ENCODE data around the gene PRR7. TPM values are rescaled to one million over a fixed set of nuclear protein-coding genes. Genes with fewer than 3 reads are reported as not detected.

PRR7 gene
- polyA plus RNA-seq, 1 donor = 0.44 TPM

DNA sequence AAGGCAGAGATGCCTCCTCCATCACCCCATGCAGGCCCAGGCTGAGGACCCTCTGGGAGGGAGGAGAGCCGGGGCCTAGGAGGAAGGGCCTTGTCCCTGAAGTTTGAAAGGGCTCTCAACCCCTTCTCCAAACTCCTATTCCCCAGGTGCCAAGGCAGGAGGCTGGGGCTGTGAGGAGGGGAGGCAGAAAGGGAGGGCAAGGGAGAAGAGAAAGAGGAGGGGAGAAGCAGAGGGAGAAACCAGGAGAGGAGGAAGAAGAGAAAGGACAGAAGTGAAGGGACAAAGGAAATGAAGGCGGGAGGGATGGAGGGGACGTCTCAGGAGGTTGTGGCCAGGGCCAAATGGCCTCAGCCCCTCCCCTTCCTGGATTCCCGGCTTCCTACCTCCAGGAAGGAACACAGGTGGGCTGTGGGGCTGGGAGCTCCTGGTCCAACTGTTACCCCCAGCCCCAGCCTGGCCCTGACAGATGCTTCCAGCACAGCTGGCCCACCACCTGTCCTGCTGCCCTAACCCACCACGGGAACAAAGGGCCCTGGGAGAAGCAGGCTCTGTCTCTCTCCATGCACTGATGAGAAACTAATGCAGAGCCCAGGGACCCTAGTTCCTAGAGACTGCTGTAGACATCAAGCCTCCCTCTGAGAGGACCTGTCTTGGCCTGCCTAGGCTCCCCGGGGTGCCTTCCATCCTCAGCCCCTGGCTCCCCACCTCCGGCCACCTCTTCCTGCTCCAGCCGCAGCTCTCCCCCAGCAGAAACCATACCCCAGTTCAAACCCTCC lies 23.3 kb downstream of the PRR7 start:
- DNase-seq (ENCODE audit: low read depth) = no peak

GRCh38 chr5:177470759-177471536 lies 24.3 kb downstream of the PRR7 start:
- DNase-seq (ENCODE audit: low read depth) = no peak

DNA sequence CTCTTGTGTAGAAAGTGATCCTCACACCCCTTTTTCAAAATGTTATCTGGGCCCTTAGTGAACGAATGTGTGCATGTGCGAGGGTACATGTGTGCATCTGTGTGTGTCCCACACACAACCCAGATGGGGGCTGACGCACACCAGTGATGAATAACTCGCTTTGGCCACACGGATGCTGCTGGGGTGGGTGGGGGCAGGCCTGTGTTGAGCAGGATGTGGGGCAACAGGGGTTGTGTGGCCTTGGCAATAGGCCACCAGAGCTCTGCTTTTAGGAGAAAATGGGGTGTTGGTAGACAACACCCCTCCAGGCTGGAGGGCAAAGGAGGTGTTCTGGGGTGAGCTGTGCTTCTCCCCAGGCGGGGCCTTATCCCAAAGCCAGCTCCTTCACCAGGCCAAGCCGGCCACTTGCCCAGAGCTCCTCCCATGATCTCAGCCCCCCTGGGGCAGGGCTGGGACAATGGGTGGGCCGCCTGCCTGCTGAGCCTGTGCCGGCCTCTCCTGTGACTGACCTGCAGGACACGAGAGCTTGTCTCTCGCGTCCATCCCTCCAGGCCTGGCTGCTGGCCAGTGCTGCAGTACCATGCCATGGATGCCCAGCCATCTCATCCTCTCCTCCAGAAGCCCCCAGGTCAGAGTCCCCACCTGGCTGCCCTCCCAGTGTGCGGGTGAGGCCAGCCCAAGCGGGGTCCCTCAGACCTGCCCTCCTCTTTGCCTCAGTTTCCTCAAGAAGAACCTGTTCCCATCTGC lies 25.2 kb downstream of the PRR7 start:
- DNase-seq (ENCODE audit: low read depth) = no peak

- no peak for DNase-seq (ENCODE audit: low read depth)
Measured at GRCh38 chr5:177472460-177473442, 26.1 kb downstream of the PRR7 start.

DNA sequence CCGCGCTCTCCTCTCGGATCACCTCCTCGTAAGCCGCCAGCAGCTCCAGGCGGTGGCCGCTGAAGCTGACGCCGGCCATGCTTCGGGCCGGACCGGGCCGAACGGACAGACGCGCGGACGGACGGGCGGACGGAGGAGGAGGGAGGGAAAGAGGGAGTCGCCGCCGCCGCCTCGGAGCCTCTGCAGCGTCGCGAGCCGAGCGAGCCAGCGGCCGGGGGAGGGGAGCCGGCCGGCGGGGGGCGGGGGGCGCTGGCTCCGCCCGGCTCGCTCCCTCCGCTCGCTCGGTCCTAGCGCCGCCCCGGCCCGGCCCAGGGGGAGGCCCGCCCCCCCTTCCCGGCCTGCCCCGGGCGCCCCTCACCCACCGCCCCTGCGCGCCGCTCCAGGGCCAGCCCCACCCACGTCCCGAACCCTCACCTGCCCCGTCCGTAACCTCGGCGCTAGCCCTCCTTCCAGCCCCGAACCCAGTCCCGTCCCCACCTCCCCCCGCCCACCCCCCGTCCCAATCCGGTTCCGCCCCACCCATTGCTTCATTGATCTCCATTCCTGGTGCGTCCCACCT lies 26.9 kb downstream of the PRR7 start, which contains the start of gene DBN1:
TSS of gene DBN1 (minus strand) at position 192 of the 559 bp plus-strand sequence. CDS start at position 79, 113 bp downstream.
- DNase-seq (ENCODE audit: low read depth) = no peak

DNA sequence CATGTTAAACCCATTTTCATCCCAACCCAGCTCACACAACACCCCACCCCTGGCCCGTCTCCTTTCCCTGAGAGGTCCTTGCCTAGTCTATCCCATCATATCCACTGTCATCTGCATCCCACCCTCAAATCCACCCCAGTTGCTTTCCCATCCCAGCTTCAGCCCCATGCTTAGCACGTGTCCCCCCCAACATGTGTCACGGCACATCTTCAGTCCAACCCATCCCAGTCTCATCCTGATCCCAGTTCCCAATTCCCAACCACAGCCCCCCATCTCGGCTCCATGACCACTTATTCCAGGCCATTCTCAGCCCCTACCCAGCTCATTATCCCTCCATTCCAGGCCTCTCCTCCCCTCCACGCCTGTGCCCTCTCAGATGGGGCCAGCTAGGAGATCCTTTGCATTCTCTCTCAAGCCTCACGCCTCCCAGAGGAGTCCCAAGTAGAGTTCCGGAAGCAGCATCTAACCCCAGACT lies 27.4 kb downstream of the PRR7 start:
- no peak for DNase-seq (ENCODE audit: low read depth)

GRCh38 chr5:177474846-177475562 lies 28.4 kb downstream of the PRR7 start:
- no peak for DNase-seq (ENCODE audit: low read depth)

GRCh38 chr5:177475563-177476427 lies 29.2 kb downstream of the PRR7 start:
- no peak for DNase-seq (ENCODE audit: low read depth)

DNA sequence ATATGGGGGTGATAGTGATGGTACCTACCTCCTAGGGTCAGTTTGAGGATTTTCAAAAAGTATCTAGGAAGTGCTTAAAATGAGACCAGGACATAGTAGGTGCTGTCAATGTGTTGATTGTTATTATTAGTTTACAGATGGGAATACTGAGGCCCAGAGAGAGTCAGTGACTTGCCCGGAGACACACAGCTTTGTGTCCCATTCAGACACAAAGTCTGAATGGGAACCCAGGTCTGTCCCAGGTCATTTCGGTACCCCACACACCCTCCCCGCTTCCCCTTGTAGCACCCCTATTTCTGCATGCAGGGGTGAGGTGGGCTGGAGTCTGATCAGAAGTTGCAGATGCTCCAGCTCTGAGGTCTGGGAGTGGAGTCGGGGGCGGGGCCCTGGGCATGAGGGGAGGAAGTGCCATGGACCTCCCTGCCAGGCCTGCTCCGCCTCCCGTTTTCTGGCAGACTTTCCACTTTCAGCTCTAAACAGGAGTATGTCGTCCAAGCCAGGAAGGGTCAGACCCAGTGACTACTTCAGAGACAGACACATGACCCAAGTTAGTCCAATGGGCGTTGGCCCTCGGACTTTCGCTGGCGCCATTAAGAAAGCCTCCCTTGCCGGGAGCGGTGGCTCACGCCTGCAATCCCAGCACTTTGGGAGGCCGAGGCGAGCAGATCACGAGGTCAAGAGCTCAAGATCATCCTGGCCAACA lies 30.1 kb downstream of the PRR7 start:
- DNase-seq (ENCODE audit: low read depth) = no peak

DNA sequence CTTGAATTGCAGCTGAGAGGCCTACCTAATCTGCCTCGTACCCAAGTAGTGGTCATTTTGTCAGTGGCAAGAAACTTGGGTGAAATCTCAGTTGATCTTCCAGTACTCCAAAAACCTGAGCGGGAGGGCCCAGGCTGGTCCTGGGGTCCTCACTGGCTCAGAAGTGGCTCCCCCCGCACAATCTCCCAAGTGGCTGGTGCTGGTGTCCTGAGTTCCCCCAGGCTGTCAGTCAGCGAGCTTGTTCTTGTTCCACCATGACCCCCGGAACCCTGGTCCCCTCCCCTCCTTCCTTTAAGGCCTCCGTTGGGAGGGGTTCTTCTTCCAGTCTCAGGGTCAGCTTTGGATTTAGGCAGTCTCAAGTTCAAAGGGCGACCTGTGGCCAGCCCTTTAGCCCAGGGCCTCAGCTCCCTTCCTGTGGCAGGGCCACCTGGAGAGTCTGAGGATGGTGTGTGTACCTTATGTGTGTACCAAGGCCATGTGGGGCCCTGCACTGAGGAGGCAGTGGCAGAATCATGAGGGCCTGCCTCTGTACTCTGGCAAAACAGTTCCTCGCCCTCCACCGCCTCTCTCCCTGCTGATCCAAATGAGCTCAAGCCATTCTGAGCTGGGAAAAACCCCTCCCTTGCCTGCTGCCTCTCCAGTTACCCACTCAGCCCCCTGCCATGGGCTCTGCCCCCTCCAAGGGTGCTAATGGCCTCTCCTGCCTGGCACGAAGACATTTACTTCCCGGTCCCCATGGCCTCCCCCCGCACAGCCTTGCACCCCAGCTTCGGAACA lies 31.3 kb downstream of the PRR7 start:
- no peak for DNase-seq (ENCODE audit: low read depth)

DNA sequence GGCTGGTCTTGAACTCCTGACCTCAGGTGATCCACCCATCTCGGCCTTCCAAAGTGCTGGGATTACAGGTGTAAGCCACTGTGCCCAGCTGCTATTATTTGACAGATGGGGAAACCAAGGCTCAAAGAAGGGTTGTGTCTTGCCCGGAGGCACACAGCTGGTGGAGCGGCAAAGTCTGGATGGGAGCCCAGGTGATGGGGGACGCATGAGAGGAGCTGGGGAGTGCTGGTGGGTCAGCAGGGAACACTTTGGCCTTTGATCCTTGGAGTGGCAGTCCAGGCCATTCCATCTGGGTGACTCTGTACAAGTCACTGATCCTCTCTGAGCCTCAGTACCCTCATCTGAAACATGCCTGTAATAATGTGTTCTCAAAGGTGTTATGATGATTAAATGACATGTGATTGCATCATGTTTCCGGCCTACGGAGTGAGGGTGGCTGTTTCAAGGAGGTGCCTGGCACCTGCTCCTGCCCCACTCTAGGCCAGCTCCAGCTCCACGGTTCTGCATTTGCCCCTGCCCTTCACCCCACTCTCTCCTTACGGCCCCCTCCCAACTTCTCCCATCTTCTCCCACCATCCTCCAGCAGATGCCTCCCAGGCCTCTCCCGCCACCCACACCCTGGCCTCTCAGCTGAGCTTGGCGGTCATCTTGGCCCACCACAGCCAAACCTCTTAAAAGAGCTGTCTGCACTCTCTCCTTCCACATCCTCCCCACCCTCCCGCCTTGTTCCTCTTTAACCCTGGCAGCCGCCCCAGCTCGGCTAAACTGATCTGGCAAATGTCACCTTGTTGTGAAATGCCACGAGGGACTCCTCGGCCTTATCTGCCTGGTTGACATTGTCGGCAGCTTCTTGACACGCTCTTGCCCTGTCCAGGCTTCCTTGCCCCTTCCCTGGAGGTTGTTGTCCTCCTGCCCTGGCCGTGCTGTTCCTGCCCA lies 32.4 kb downstream of the PRR7 start:
- DNase-seq (ENCODE audit: low read depth) = no peak

DNA sequence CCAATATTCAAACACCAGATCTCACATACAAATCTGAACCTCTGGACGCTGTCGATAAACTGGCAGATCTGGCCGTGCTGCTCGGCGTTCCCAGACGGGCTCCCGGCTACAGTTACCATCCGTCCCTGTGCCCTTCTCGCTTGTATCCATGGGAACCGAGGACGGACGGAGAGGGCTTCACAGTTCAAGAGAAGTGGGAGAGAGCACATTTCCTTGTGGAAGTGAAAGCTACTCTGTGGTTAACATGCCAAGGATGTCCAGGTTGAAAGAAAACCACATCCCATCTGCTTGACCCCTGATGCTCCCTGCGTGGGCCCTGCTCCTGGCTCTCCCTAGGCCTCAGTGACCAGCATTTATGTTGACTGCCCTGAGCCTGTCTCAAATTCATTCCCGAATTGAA lies 33.2 kb downstream of the PRR7 start:
- DNase-seq (ENCODE audit: low read depth) = no peak

GRCh38 chr5:177482359-177482795 lies 35.8 kb downstream of the PRR7 start:
- no peak for DNase-seq (ENCODE audit: low read depth)

DNA sequence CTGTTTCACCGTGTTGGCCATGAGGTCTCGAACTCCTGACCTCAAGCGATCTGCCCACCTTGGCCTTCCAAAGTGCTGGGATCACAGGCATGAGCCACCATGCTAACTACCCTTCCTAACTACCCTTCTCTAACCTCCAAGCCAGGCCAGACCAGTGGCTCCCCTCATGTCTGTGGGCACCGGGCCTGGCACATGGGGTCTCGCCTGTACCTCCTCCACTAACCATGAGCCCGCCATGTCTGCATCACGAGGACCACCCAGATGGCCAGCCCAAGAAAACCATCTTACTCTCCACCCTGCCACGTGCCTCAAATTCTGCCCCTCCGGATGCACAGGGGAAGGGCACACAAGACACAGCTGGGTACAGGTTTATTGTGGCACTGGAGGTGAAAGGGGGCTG lies 36.4 kb downstream of the PRR7 start:
- DNase-seq (ENCODE audit: low read depth) = no peak

GRCh38 chr5:177483994-177484901 lies 37.6 kb downstream of the PRR7 start:
- DNase-seq (ENCODE audit: low read depth) = no peak
